M059J (cell line): ENCODE measurements around the gene CCL16. TPM values are rescaled to one million over a fixed set of nuclear protein-coding genes. Genes with fewer than 3 reads are reported as not detected.

Experiments
- DNase-seq: peaks from one replicate; pipeline ENCODE4 v3.0.0-alpha.2; 2012; ENCODE audit warnings: low read depth
- total RNA-seq: library from RNA; depleted of rRNA; stranded (reverse); fragments of >200 nt; shearing (Covaris generic); gene quantifications from 2 replicates; pipeline ENCODE4 v1.2.3, GENCODE V29; 2014

Gene CCL16
- total RNA-seq, 1 experiment from 2014 or later: not detected

GRCh38 chr17:35986643-35987042 lies 5.3 kb upstream of the CCL16 start, which contains the start of gene CCL14:
TSS of gene CCL14 (minus strand) at chr17:35986729. CDS start at chr17:35986649, 80 bp downstream.
- no peak for DNase-seq

- no peak for DNase-seq
These were observed 2.8 kb upstream of the CCL16 start for GRCh38 chr17:35984140-35984539.

GRCh38 chr17:35982409-35983191 lies 1.3 kb upstream of the CCL16 start:
- no peak for DNase-seq

- DNase-seq: no peak
These were observed 622 bp upstream of the CCL16 start for GRCh38 chr17:35981908-35982330.

GRCh38 chr17:35978346-35978745 lies 3.0 kb downstream of the CCL16 start:
- DNase-seq: no peak

- DNase-seq: no peak
These were observed 3.8 kb downstream of the CCL16 start for GRCh38 chr17:35977509-35977908.

GRCh38 chr17:35973333-35974260 lies 7.7 kb downstream of the CCL16 start:
- DNase-seq: peak; percentile 13

GRCh38 chr17:35972945-35973332 lies 8.4 kb downstream of the CCL16 start:
- DNase-seq: no peak

- DNase-seq: no peak
These were observed 8.8 kb downstream of the CCL16 start for GRCh38 chr17:35972535-35972934.

- no peak for DNase-seq
These were observed 9.2 kb downstream of the CCL16 start for GRCh38 chr17:35972066-35972465.

- DNase-seq: peak; percentile 65
These were observed 11.5 kb downstream of the CCL16 start for GRCh38 chr17:35969558-35970380.

- no peak for DNase-seq
These were observed 12.7 kb downstream of the CCL16 start for GRCh38 chr17:35968520-35969054.

- DNase-seq: no peak
These were observed 16.0 kb downstream of the CCL16 start for GRCh38 chr17:35965272-35965671.

GRCh38 chr17:35963663-35964062 lies 17.6 kb downstream of the CCL16 start:
- DNase-seq: no peak

GRCh38 chr17:35953720-35954119 lies 27.6 kb downstream of the CCL16 start:
- no peak for DNase-seq

- DNase-seq: no peak
These were observed 31.9 kb downstream of the CCL16 start for GRCh38 chr17:35949401-35949800.

GRCh38 chr17:35948092-35948491 lies 33.2 kb downstream of the CCL16 start:
- no peak for DNase-seq

- peak; percentile 58 for DNase-seq
These were observed 34.1 kb downstream of the CCL16 start for GRCh38 chr17:35947156-35947585.

- peak; percentile 56 for DNase-seq
These were observed 37.1 kb downstream of the CCL16 start for GRCh38 chr17:35944151-35944550.

GRCh38 chr17:35943537-35943936 lies 37.8 kb downstream of the CCL16 start, which contains the start of gene LYZL6:
TSS of gene LYZL6 (minus strand) at chr17:35943713. CDS start at chr17:35939356, 4,357 bp downstream.
- DNase-seq: no peak

- no peak for DNase-seq
These were observed 38.6 kb downstream of the CCL16 start for GRCh38 chr17:35942588-35943186.
